SJSA1 (cell line): ENCODE data around the gene COL23A1. TPM values are rescaled to one million over a fixed set of nuclear protein-coding genes. Genes with fewer than 3 reads are reported as not detected.

ENCODE experiments used
- DNase-seq, 2 experiments: peaks; one replicate each; pipeline ENCODE4 v3.0.0-alpha.2; 2015 to 2020; ENCODE audit warnings: low spot score in 2 of 2, low read depth in 1 of 2
- H3K27ac ChIP-seq: fragments of 250-450 bp; sonication (Bioruptor Pico); 2 replicates; pipeline ENCODE4 v1.5.1; 2020; ENCODE audit warnings: mild to moderate bottlenecking, moderate library complexity
- H3K27me3 ChIP-seq: fragments of 250-450 bp; sonication (Bioruptor Pico); replicated peaks from 2 replicates; pipeline ENCODE4 v1.5.1; 2020; ENCODE audit warnings: mild to moderate bottlenecking, moderate library complexity
- H3K36me3 ChIP-seq: fragments of 250-450 bp; sonication (Bioruptor Pico); 2 replicates; pipeline ENCODE4 v1.5.1; 2020; ENCODE audit warnings: mild to moderate bottlenecking
- H3K4me1 ChIP-seq: fragments of 250-450 bp; sonication (Bioruptor Pico); replicated peaks from 2 replicates; pipeline ENCODE4 v1.6.1; 2021; ENCODE audit warnings: mild to moderate bottlenecking
- H3K4me3 ChIP-seq: fragments of 250-450 bp; sonication (Bioruptor Pico); 2 replicates; pipeline ENCODE4 v1.5.1; 2020; ENCODE audit warnings: mild to moderate bottlenecking
- H3K9me3 ChIP-seq: fragments of 250-450 bp; sonication (Bioruptor Pico); replicated peaks from 2 replicates; pipeline ENCODE4 v1.5.1; 2020; ENCODE audit warnings: mild to moderate bottlenecking
- total RNA-seq: library from RNA; depleted of rRNA; stranded (reverse); fragments of >200 nt; shearing (Covaris generic); gene quantifications from 2 replicates; pipeline ENCODE4 v1.2.3, GENCODE V29; 2014

COL23A1 gene
- total RNA-seq, 1 experiment from 2014 or later: not detected

- Histone ChIP-seq H3K9me3 (peaks cover 48% of the 10 kb centered on the region), H3K27me3 (no peaks in the 10 kb centered on the region), H3K4me3 (no peak overlapping the region), H3K4me1 (no peaks in the 10 kb centered on the region), H3K36me3 (no peaks in the 10 kb centered on the region), H3K27ac (no peak overlapping the region)
- peak in 1 of 2 experiments; percentile 27 for DNase-seq
These were observed 197.8 kb downstream of the COL23A1 start for GRCh38 chr5:178392386-178392785.

DNA sequence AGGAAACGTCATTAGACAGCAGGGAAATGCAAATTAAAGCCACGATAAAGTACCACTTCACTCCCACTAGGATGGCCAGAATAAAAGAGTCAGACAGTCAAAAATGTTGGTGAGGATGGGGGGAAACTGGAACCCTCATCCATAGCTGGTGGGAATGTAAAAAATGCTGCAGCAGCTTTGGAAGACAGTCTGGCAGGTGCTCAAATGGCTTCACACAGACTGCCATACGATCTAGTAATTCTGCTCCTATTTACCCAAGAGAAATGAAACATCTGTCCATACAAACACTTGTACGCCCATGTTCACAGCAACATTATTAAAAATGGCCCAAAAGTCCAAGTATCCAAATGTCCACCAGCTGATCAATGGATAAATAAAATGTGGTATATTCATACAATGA is 198.7 kb downstream of the COL23A1 start:
- no peak for DNase-seq
- H3K36me3 ChIP-seq: no peaks in the 10 kb centered on the region
- no peaks in the 10 kb centered on the region for H3K4me1 ChIP-seq
- no peak overlapping the region for H3K4me3 ChIP-seq
- H3K27me3 ChIP-seq: no peaks in the 10 kb centered on the region
- no peak overlapping the region for H3K27ac ChIP-seq
- H3K9me3 ChIP-seq: peaks cover 50% of the 10 kb centered on the region

DNA sequence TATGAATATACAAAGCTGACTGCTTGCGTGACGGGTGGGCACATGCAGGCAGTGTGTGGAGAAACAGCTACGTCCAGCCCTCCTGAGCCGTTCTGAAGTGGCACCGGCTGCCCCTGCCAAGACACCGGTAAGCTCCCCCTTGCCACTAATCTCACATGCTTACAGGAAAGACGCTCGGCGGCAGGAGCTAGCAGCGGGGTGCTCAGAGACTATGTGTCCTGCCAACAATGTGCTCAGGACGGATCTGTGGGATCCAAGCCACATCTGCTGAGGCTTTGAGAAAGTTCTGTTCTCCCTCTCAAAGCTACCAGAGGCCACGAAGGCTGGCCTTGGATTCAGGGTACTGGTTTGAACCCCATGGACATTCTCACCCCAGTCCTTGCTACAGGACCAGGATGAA is 200.4 kb downstream of the COL23A1 start:
- DNase-seq: no peak
- Histone ChIP-seq H3K4me1 (no peaks in the 10 kb centered on the region), H3K27me3 (no peaks in the 10 kb centered on the region), H3K27ac (no peak overlapping the region), H3K4me3 (no peak overlapping the region), H3K36me3 (no peaks in the 10 kb centered on the region), H3K9me3 (peaks cover 58% of the 10 kb centered on the region)

DNA sequence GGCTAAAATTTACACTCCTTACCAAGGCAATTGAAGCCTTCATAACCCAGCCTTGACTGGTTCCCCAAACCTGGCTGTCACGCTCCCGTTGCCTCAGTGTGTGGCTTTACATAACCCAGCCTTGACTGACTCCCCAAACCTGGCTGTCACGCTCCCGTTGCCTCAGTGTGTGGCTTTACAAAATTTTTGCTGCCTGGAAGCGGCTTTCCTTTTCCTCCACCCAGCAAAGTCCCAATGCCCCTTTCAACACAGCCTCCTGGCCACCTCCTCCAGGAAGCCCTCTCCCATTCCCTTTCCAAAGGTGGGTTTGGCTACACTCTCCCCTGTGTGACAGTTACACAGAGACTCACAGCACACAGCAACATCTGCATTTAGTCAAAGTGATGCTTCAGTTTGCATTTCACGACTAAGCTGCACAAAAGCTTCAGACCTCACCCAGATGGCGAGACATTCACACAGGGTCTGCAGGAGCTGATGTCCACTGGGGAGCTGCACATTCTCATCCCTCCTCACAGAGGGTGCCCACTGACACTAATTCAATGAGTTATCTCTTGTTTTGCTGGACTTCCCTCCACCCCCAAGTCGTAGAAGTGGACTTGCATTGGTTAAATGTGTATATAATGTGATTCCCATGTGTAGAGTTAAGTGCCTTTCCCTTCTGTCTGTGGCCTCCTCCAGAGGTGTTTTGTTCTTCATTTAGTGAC is 201.0 kb downstream of the COL23A1 start:
- Histone ChIP-seq H3K9me3 (peaks cover 59% of the 10 kb centered on the region), H3K4me1 (no peaks in the 10 kb centered on the region), H3K36me3 (no peaks in the 10 kb centered on the region), H3K27ac (no peak overlapping the region), H3K27me3 (no peaks in the 10 kb centered on the region), H3K4me3 (no peak overlapping the region)
- peak in 1 of 2 experiments; percentile 22 for DNase-seq

DNA sequence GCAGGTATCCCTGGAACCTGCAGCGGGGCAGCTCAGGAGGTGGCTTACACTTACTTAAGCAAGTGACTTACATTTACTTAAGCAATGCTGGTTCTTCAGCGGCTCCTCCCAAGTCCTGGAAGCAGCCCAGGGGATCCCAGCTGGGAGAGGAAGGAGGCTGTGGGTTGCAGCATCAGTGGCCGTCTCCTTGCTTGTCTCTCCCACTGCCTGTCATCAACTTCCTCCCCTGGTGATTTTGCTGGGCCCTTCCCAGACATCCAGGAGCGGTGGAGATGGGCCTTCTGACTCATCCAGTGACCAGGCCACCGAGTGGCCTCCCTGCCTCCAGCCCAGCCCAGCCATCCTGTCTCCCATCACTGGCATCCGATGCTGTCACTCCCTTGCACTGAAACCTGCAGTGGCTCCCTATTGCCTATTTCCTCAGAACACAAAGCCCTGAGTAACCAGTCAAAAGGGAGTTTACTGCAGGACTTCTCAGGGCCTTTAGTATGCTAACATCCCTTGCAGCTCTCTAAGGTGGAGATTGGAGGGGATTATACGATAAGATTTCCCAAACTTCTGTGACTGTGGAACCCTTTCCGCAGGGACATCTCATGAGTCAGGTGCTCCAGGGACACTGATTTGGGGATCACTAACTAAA is 201.7 kb downstream of the COL23A1 start:
- Histone ChIP-seq H3K27ac (no peak overlapping the region), H3K27me3 (no peaks in the 10 kb centered on the region), H3K36me3 (no peaks in the 10 kb centered on the region), H3K4me3 (no peak overlapping the region), H3K9me3 (peaks cover 62% of the 10 kb centered on the region), H3K4me1 (no peaks in the 10 kb centered on the region)
- peak in 1 of 2 experiments; percentile 35 for DNase-seq

GRCh38 chr5:178387856-178388190 is 202.4 kb downstream of the COL23A1 start:
- peaks cover 66% of the 10 kb centered on the region for H3K9me3 ChIP-seq
- H3K27me3 ChIP-seq: no peaks in the 10 kb centered on the region
- H3K4me1 ChIP-seq: no peaks in the 10 kb centered on the region
- DNase-seq: peak in 1 of 2 experiments; percentile 40
- H3K4me3 ChIP-seq: no peak overlapping the region
- H3K36me3 ChIP-seq: no peaks in the 10 kb centered on the region
- H3K27ac ChIP-seq: no peak overlapping the region

DNA sequence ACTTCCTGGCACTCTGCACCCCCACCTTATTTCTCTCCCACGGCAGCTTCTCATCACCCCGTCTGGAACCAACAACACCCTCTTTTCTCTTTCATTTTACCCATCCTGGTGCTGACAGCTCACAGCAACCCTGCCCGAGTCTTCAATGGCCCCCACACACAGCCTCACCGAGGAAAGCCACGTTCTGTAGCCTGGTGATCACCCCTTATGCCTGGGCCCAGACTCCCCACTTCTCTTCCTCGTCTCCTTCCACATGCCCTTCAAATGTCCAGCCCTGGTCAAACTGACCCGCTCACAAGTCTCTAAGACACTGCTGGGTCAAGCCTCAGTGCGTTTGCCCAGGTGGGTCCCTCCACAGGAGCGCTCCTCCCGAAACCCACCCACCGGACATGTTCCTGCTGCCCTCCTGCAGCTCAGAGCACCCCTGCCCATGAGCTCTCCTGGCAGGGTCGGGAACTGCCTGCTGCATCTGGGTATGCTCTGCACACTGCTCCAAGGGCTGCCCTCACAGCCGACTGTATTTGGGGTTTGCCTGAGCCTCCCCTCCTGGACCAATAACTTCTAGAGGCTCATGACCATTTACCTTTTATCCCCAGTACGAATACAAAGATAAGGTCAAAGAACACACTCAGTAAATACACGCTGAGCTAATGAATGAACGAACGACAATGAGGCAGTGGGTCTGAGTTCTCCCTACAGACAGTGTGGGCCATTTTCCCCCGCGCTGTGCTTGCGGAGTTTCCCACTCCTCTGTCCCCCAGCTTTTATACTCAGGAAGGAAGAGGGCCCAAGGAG is 202.9 kb downstream of the COL23A1 start:
- no peak for DNase-seq
- H3K27ac ChIP-seq: no peak overlapping the region
- H3K4me1 ChIP-seq: no peaks in the 10 kb centered on the region
- no peak overlapping the region for H3K4me3 ChIP-seq
- H3K36me3 ChIP-seq: no peaks in the 10 kb centered on the region
- no peaks in the 10 kb centered on the region for H3K27me3 ChIP-seq
- peaks cover 64% of the 10 kb centered on the region for H3K9me3 ChIP-seq

GRCh38 chr5:178386336-178386931 is 203.8 kb downstream of the COL23A1 start:
- Histone ChIP-seq H3K27me3 (no peaks in the 10 kb centered on the region), H3K36me3 (no peaks in the 10 kb centered on the region), H3K4me3 (no peak overlapping the region), H3K9me3 (peaks cover 62% of the 10 kb centered on the region), H3K27ac (no peak overlapping the region), H3K4me1 (no peaks in the 10 kb centered on the region)
- no peak for DNase-seq

GRCh38 chr5:178385496-178385890 is 204.7 kb downstream of the COL23A1 start:
- no peak overlapping the region for H3K27ac ChIP-seq
- no peaks in the 10 kb centered on the region for H3K36me3 ChIP-seq
- H3K4me1 ChIP-seq: no peaks in the 10 kb centered on the region
- DNase-seq: peak in 1 of 2 experiments; percentile 42
- H3K9me3 ChIP-seq: peaks cover 60% of the 10 kb centered on the region
- no peaks in the 10 kb centered on the region for H3K27me3 ChIP-seq
- no peak overlapping the region for H3K4me3 ChIP-seq

GRCh38 chr5:178384816-178385495 is 205.2 kb downstream of the COL23A1 start:
- Histone ChIP-seq H3K9me3 (peaks cover 56% of the 10 kb centered on the region), H3K36me3 (no peaks in the 10 kb centered on the region), H3K27me3 (no peaks in the 10 kb centered on the region), H3K4me3 (no peak overlapping the region), H3K27ac (no peak overlapping the region), H3K4me1 (no peaks in the 10 kb centered on the region)
- DNase-seq: no peak

- H3K4me3 ChIP-seq: no peak overlapping the region
- no peaks in the 10 kb centered on the region for H3K36me3 ChIP-seq
- H3K27ac ChIP-seq: no peak overlapping the region
- H3K4me1 ChIP-seq: no peaks in the 10 kb centered on the region
- DNase-seq: no peak
- no peaks in the 10 kb centered on the region for H3K27me3 ChIP-seq
- peaks cover 54% of the 10 kb centered on the region for H3K9me3 ChIP-seq
These were observed 206.0 kb downstream of the COL23A1 start for GRCh38 chr5:178383919-178384815.

DNA sequence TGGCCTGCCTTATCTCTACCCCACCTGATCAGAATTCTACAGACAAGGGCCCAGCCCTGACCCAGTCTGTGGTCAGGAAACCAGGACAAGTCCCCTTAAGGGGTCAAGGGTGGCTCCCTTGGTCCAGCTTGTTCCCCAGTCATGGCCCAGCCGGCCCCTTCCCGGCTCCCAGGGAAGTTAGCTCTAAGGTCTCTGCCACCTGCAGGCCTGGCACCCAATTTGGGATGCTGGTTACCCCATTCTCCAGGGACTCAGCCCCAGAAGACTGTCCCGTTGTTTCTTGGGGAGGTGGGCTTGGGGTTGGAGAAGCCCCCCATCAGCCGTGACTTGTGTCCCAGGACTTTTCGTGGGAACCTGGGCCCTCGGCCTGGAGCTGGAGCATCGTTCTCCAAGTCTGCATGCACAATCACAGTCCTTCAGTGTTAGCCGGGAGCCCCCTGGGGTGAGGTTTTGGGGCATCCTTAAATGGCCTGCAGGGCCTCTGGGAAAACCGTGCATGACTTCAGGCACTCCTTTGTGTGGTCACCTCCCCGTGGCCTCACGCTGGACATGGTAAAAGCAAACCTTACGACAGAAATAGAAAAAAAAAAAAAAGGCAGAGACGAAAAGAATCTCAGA is 206.8 kb downstream of the COL23A1 start:
- Histone ChIP-seq H3K27ac (no peak overlapping the region), H3K4me1 (no peaks in the 10 kb centered on the region), H3K4me3 (no peak overlapping the region), H3K9me3 (peaks cover 56% of the 10 kb centered on the region), H3K36me3 (no peaks in the 10 kb centered on the region), H3K27me3 (no peaks in the 10 kb centered on the region)
- DNase-seq: no peak
